OCI-LY3 (cell line): ENCODE measurements around the gene ARHGAP22.
A peak's percentile ranks its signal among the peaks of the same experiment; 100 is the strongest.

Experiments
- H2AFZ ChIP-seq: fragments of 200-600, 300-600 bp; shearing (Covaris generic); 2 replicates; pipeline ENCODE4 v1.6.0; 2014; ENCODE audit warnings: antibody characterized with exemption, low read depth, low read length
- H3K27ac ChIP-seq: fragments of 200-600, 300-600 bp; sonication (generic); 2 replicates; pipeline ENCODE4 v1.5.1; 2014; ENCODE audit warnings: mild to moderate bottlenecking, low read length, moderate library complexity, mixed read lengths
- H3K27me3 ChIP-seq: fragments of 200-600, 300-600 bp; sonication (generic); 2 replicates; pipeline ENCODE4 v1.6.1; 2014; ENCODE audit warnings: low read depth, low read length, mixed read lengths
- H3K36me3 ChIP-seq: fragments of 200-600, 300-600 bp; sonication (generic); replicated peaks from 2 replicates; pipeline ENCODE3; 2014; ENCODE audit warnings: low read depth, low read length, mixed read lengths
- H3K4me1 ChIP-seq: fragments of 300-600, 200-600 bp; sonication (generic); 2 replicates; pipeline ENCODE4 v1.6.1; 2014; ENCODE audit warnings: low read length, mixed read lengths
- H3K4me2 ChIP-seq: fragments of 200-600, 300-600 bp; sonication (generic); 2 replicates; pipeline ENCODE4 v1.6.1; 2014; ENCODE audit warnings: low read length, mixed read lengths
- H3K4me3 ChIP-seq: fragments of 300-600, 200-600 bp; sonication (generic); 2 replicates; pipeline ENCODE4 v1.5.1; 2014; ENCODE audit warnings: antibody characterized with exemption, mild to moderate bottlenecking, low read length, moderate library complexity
- H3K79me2 ChIP-seq: fragments of 300-600, 200-600 bp; shearing (Covaris generic); 2 replicates; pipeline ENCODE4 v1.6.1; 2014; ENCODE audit warnings: mild to moderate bottlenecking, low read length, mixed read lengths
- H3K9ac ChIP-seq: fragments of 300-600, 200-600 bp; shearing (Covaris generic); 2 replicates; pipeline ENCODE4 v1.6.0; 2014; ENCODE audit warnings: mild to moderate bottlenecking, low read length, moderate library complexity
- H3K9me3 ChIP-seq: fragments of 200-600, 300-600 bp; shearing (Covaris generic); 2 replicates; pipeline ENCODE4 v1.6.1; 2014; ENCODE audit warnings: low read length, mixed read lengths; ENCODE audit not compliant: insufficient read depth
- H4K20me1 ChIP-seq: fragments of 200-600, 300-600 bp; sonication (generic); 2 replicates; pipeline ENCODE4 v1.6.1; 2016; ENCODE audit warnings: low read length, mixed read lengths; ENCODE audit not compliant: insufficient read depth
- EZH2phosphoT487 ChIP-seq: fragments of 200-600 bp; shearing (Covaris generic); IDR thresholded peaks from 2 replicates; pipeline ENCODE4 v1.6.1; 2018; ENCODE audit warnings: antibody characterized with exemption, mixed run types, low read depth
- TF ChIP-seq, protein P1 (sequence below): fragments of 200-600, 300-600 bp; sonication (generic); IDR thresholded peaks from 2 replicates; pipeline ENCODE4 v1.5.1; 2014; ENCODE audit warnings: antibody characterized with exemption, low read length, low read depth

Gene ARHGAP22

DNA sequence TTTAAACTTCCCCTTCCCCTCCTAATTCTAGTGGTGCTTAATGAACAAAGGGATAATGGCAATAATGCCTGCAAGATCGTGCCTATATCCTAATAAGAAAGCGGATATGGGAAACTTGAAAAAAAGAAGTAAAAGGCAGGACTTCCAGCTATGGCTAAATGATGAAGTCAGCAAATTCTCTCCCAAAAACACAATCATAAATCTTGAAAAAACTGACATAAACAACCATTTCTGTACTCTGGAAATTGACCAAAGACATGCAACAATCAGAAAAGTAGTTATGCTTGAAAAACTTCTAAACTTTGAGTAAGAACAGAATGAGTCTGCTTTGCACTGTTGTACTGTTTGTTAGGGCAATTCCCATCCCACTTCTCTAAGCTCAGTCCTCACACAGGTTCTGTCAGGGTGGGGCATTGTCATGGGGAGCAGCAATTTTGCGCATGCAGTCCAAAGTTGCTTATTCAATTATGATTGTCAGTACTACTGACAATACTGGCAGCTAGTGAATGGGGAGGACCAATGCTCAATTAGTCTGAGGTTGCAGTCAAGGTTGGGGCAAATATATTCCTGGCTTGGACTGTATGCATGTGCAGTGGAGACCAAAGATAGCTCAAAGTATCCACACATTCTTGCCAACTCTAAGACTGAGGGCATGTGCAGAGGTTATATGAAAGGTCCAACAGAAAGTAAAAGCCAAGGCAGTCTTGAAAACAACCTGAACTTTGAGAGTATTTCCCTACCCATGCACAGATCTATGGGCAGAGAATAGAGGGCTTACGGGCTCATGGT is 34.1 kb upstream of the ARHGAP22 start:
- Histone ChIP-seq H3K36me3 (no peaks in the 10 kb centered on the region), H3K27ac (no peak overlapping the region), H3K4me1 (peaks cover 25% of the 10 kb centered on the region), H3K9me3 (no peaks in the 10 kb centered on the region), H4K20me1 (no peaks in the 10 kb centered on the region), H2AFZ (no peak overlapping the region), H3K4me3 (0 out of 2 replicates have a peak overlapping the region, but pooled peaks have one; percentile 1), H3K9ac (no peak overlapping the region), H3K79me2 (no peaks in the 10 kb centered on the region), H3K4me2 (peak overlapping the region; percentile 15), H3K27me3 (peaks cover 55% of the 10 kb centered on the region)
- no peak for TF ChIP-seq EZH2phosphoT487
- TF ChIP-seq, protein P1, sequence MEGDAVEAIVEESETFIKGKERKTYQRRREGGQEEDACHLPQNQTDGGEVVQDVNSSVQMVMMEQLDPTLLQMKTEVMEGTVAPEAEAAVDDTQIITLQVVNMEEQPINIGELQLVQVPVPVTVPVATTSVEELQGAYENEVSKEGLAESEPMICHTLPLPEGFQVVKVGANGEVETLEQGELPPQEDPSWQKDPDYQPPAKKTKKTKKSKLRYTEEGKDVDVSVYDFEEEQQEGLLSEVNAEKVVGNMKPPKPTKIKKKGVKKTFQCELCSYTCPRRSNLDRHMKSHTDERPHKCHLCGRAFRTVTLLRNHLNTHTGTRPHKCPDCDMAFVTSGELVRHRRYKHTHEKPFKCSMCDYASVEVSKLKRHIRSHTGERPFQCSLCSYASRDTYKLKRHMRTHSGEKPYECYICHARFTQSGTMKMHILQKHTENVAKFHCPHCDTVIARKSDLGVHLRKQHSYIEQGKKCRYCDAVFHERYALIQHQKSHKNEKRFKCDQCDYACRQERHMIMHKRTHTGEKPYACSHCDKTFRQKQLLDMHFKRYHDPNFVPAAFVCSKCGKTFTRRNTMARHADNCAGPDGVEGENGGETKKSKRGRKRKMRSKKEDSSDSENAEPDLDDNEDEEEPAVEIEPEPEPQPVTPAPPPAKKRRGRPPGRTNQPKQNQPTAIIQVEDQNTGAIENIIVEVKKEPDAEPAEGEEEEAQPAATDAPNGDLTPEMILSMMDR, result no peak

DNA sequence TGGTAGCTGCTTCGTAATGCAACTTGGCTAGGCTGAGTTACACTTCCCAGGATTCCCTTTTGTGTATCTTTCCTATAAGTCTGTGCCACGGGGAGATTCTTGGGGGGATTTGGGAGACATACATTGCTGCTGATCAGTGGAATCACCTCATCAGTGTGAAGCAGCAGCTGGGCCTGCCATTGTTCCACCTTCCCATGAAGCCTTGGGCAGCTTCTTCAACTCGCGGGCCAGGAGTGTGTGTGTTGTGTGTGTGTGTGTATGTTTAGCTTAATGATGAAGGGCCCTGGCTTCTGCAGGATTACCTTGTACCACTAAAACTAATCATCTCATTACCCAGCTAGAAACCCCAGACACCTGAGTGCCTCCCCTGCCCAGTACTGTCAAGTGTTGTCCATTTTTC is 33.3 kb upstream of the ARHGAP22 start:
- peaks cover 59% of the 10 kb centered on the region for H3K27me3 ChIP-seq

GRCh38 chr10:48636901-48637300 is 32.0 kb upstream of the ARHGAP22 start:
- H3K9ac ChIP-seq, result no peak overlapping the region
- no peak overlapping the region for H3K4me2 ChIP-seq
- no peaks in the 10 kb centered on the region for H4K20me1 ChIP-seq
- peaks cover 69% of the 10 kb centered on the region for H3K27me3 ChIP-seq
- H3K9me3 ChIP-seq, result no peaks in the 10 kb centered on the region
- no peaks in the 10 kb centered on the region for H3K79me2 ChIP-seq
- TF ChIP-seq, protein P1, result no peak
- TF ChIP-seq EZH2phosphoT487, result no peak
- H3K36me3 ChIP-seq, result no peaks in the 10 kb centered on the region
- no peak overlapping the region for H3K4me3 ChIP-seq
- H3K27ac ChIP-seq, result no peak overlapping the region
- peaks cover 32% of the 10 kb centered on the region for H3K4me1 ChIP-seq
- no peak overlapping the region for H2AFZ ChIP-seq

More for the DNA sequence above, 33.3 kb upstream of the ARHGAP22 start:
- no peaks in the 10 kb centered on the region for H3K36me3 ChIP-seq
- no peaks in the 10 kb centered on the region for H3K79me2 ChIP-seq
- TF ChIP-seq, protein P1, result no peak
- TF ChIP-seq EZH2phosphoT487, result no peak
- no peak overlapping the region for H3K9ac ChIP-seq
- H3K4me1 ChIP-seq, result peaks cover 32% of the 10 kb centered on the region
- no peak overlapping the region for H3K4me2 ChIP-seq
- H3K4me3 ChIP-seq, result no peak overlapping the region
- H3K27ac ChIP-seq, result no peak overlapping the region
- no peaks in the 10 kb centered on the region for H4K20me1 ChIP-seq
- H2AFZ ChIP-seq, result no peak overlapping the region
- H3K9me3 ChIP-seq, result no peaks in the 10 kb centered on the region

GRCh38 chr10:48636231-48636630 is 31.4 kb upstream of the ARHGAP22 start:
- Histone ChIP-seq H3K4me2 (no peak overlapping the region), H3K79me2 (no peaks in the 10 kb centered on the region), H3K9me3 (no peaks in the 10 kb centered on the region), H3K36me3 (no peaks in the 10 kb centered on the region), H2AFZ (no peak overlapping the region), H3K9ac (no peak overlapping the region), H4K20me1 (no peaks in the 10 kb centered on the region), H3K27ac (no peak overlapping the region), H3K27me3 (peaks cover 74% of the 10 kb centered on the region), H3K4me3 (no peak overlapping the region), H3K4me1 (peaks cover 32% of the 10 kb centered on the region)
- TF ChIP-seq EZH2phosphoT487, result no peak
- TF ChIP-seq, protein P1, result no peak
